ENCODE measurements around the gene VAV2.

The VAV2 gene

GRCh38 chr9:133830711-133831110 lies 161.4 kb downstream of the VAV2 start:
- no peak overlapping the region for H3K9ac ChIP-seq (ENCODE audit: low read length)
- no peaks in the 10 kb centered on the region for H3K9me3 ChIP-seq (ENCODE audit: insufficient read depth, low read depth, low read length)
- H3K27me3 ChIP-seq (ENCODE audit: insufficient read depth, low read length) = no peaks in the 10 kb centered on the region
- H3K14ac ChIP-seq (ENCODE audit: low read length) = no peak overlapping the region
- H4K91ac ChIP-seq (ENCODE audit: low read depth, low read length) = no peak overlapping the region
- H3K27ac ChIP-seq (ENCODE audit: low read depth, low read length) = no peak overlapping the region
- H2AFZ ChIP-seq (ENCODE audit: insufficient read depth, low read length, poor library complexity) = no peak overlapping the region
- H3K18ac ChIP-seq (ENCODE audit: low read length) = no peak overlapping the region
- peaks cover 3% of the 10 kb centered on the region for H3K79me1 ChIP-seq (ENCODE audit: low read length)
- H4K12ac ChIP-seq (ENCODE audit: low read depth, low read length) = no peak overlapping the region
- H3K4me2 ChIP-seq (ENCODE audit: low read length) = no peak overlapping the region
- H2BK120ac ChIP-seq (ENCODE audit: insufficient read depth, low read length, poor library complexity) = no peak overlapping the region
- no peak for DNase-seq
- H3K23ac ChIP-seq (ENCODE audit: low read length) = no peak overlapping the region
- peaks cover 10 to 11% of the 10 kb centered on the region in 2 experiments for H3K4me1 ChIP-seq (ENCODE audit: control insufficient read depth in 1 of 2, insufficient read depth in 2 of 2, low read length in 2 of 2)
- H3K79me2 ChIP-seq (ENCODE audit: control insufficient read depth, insufficient read depth, low read length, poor library complexity) = peaks cover 5% of the 10 kb centered on the region
- no CpG with 5 or more reads among the region's 3 CpGs for WGBS (ENCODE audit: extremely low coverage, insufficient coverage, insufficient read length)
- H2BK5ac ChIP-seq (ENCODE audit: low read depth, low read length, poor library complexity) = no peak overlapping the region
- peaks cover 48 to 55% of the 10 kb centered on the region in 2 experiments for H3K36me3 ChIP-seq (ENCODE audit: control insufficient read depth in 1 of 2, insufficient read depth in 2 of 2, low read length in 2 of 2)
- H2AK5ac ChIP-seq (ENCODE audit: low read length) = no peak overlapping the region
- H3K4ac ChIP-seq (ENCODE audit: low read depth, low read length) = no peak overlapping the region
- no peak overlapping the region for H2BK12ac ChIP-seq (ENCODE audit: low read length)
- no peak overlapping the region for H4K8ac ChIP-seq (ENCODE audit: low read depth, low read length)
- H3K4me3 ChIP-seq (ENCODE audit: low read depth, low read length) = no peak overlapping the region

- no peak overlapping the region for H3K23ac ChIP-seq (ENCODE audit: low read length)
- no CpG with 5 or more reads among the region's 6 CpGs for WGBS (ENCODE audit: extremely low coverage, insufficient coverage, insufficient read length)
- no peak overlapping the region for H2AK5ac ChIP-seq (ENCODE audit: low read length)
- no peak overlapping the region for H2BK5ac ChIP-seq (ENCODE audit: low read depth, low read length, poor library complexity)
- H2BK120ac ChIP-seq (ENCODE audit: insufficient read depth, low read length, poor library complexity) = no peak overlapping the region
- H2AFZ ChIP-seq (ENCODE audit: insufficient read depth, low read length, poor library complexity) = no peak overlapping the region
- no peak overlapping the region for H2BK12ac ChIP-seq (ENCODE audit: low read length)
- H3K27ac ChIP-seq (ENCODE audit: low read depth, low read length) = no peak overlapping the region
- H3K36me3 ChIP-seq (ENCODE audit: control insufficient read depth in 1 of 2, insufficient read depth in 2 of 2, low read length in 2 of 2) = peaks cover 47 to 54% of the 10 kb centered on the region in 2 experiments
- no peak overlapping the region for H3K9ac ChIP-seq (ENCODE audit: low read length)
- H3K79me2 ChIP-seq (ENCODE audit: control insufficient read depth, insufficient read depth, low read length, poor library complexity) = peaks cover 2% of the 10 kb centered on the region
- H3K4me1 ChIP-seq (ENCODE audit: control insufficient read depth in 1 of 2, insufficient read depth in 2 of 2, low read length in 2 of 2) = peaks cover 6 to 10% of the 10 kb centered on the region in 2 experiments
- H3K9me3 ChIP-seq (ENCODE audit: insufficient read depth, low read depth, low read length) = no peaks in the 10 kb centered on the region
- H3K4me3 ChIP-seq (ENCODE audit: low read depth, low read length) = no peak overlapping the region
- H3K18ac ChIP-seq (ENCODE audit: low read length) = no peak overlapping the region
- no peak for DNase-seq
- H4K8ac ChIP-seq (ENCODE audit: low read depth, low read length) = no peak overlapping the region
- H3K14ac ChIP-seq (ENCODE audit: low read length) = no peak overlapping the region
- no peak overlapping the region for H3K4me2 ChIP-seq (ENCODE audit: low read length)
- H3K27me3 ChIP-seq (ENCODE audit: insufficient read depth, low read length) = no peaks in the 10 kb centered on the region
- H3K4ac ChIP-seq (ENCODE audit: low read depth, low read length) = no peak overlapping the region
- no peak overlapping the region for H4K91ac ChIP-seq (ENCODE audit: low read depth, low read length)
- peaks cover 2% of the 10 kb centered on the region for H3K79me1 ChIP-seq (ENCODE audit: low read length)
- H4K12ac ChIP-seq (ENCODE audit: low read depth, low read length) = no peak overlapping the region
These were observed 161.8 kb downstream of the VAV2 start for GRCh38 chr9:133830310-133830709.

- Histone ChIP-seq H2BK120ac (ENCODE audit: insufficient read depth, low read length, poor library complexity) (no peak overlapping the region), H3K9ac (ENCODE audit: low read length) (no peak overlapping the region), H3K4me2 (ENCODE audit: low read length) (no peak overlapping the region), H3K27ac (ENCODE audit: low read depth, low read length) (no peak overlapping the region), H3K14ac (ENCODE audit: low read length) (no peak overlapping the region), H2AFZ (ENCODE audit: insufficient read depth, low read length, poor library complexity) (no peak overlapping the region), H3K36me3 (ENCODE audit: control insufficient read depth in 1 of 2, insufficient read depth in 2 of 2, low read length in 2 of 2) (peaks cover 47 to 62% of the 10 kb centered on the region in 2 experiments), H4K12ac (ENCODE audit: low read depth, low read length) (no peak overlapping the region), H4K91ac (ENCODE audit: low read depth, low read length) (no peak overlapping the region), H3K9me3 (ENCODE audit: insufficient read depth, low read depth, low read length) (no peaks in the 10 kb centered on the region), H3K4ac (ENCODE audit: low read depth, low read length) (no peak overlapping the region), H2BK5ac (ENCODE audit: low read depth, low read length, poor library complexity) (no peak overlapping the region), H3K27me3 (ENCODE audit: insufficient read depth, low read length) (no peaks in the 10 kb centered on the region), H4K8ac (ENCODE audit: low read depth, low read length) (no peak overlapping the region), H2AK5ac (ENCODE audit: low read length) (no peak overlapping the region), H3K79me2 (ENCODE audit: control insufficient read depth, insufficient read depth, low read length, poor library complexity) (peaks cover 4% of the 10 kb centered on the region), H3K23ac (ENCODE audit: low read length) (no peak overlapping the region), H3K4me1 (ENCODE audit: control insufficient read depth in 1 of 2, insufficient read depth in 2 of 2, low read length in 2 of 2) (peaks cover 3 to 10% of the 10 kb centered on the region in 2 experiments), H3K79me1 (ENCODE audit: low read length) (peaks cover 2% of the 10 kb centered on the region), H2BK12ac (ENCODE audit: low read length) (no peak overlapping the region), H3K4me3 (ENCODE audit: low read depth, low read length) (no peak overlapping the region), H3K18ac (ENCODE audit: low read length) (peak overlapping the region; percentile 74)
- WGBS (ENCODE audit: extremely low coverage, insufficient coverage, insufficient read length) = no CpG with 5 or more reads among the region's 25 CpGs
- no peak for DNase-seq
These were observed 163.7 kb downstream of the VAV2 start for GRCh38 chr9:133828338-133828997.

- DNase-seq = no peak
These were observed 165.6 kb downstream of the VAV2 start for GRCh38 chr9:133826289-133827085.

More at GRCh38 chr9:133826289-133827085, 165.6 kb downstream of the VAV2 start:
- H3K9me3 ChIP-seq (ENCODE audit: insufficient read depth, low read depth, low read length) = no peaks in the 10 kb centered on the region
- no peak overlapping the region for H3K4me2 ChIP-seq (ENCODE audit: low read length)
- no peak overlapping the region for H2AK5ac ChIP-seq (ENCODE audit: low read length)
- peaks cover 5% of the 10 kb centered on the region for H3K79me1 ChIP-seq (ENCODE audit: low read length)
- peak overlapping the region; percentile 22 for H4K8ac ChIP-seq (ENCODE audit: low read depth, low read length)
- peak overlapping the region; percentile 88 for H3K18ac ChIP-seq (ENCODE audit: low read length)
- no peak overlapping the region for H2BK12ac ChIP-seq (ENCODE audit: low read length)
- no peak overlapping the region for H2AFZ ChIP-seq (ENCODE audit: insufficient read depth, low read length, poor library complexity)
- H2BK120ac ChIP-seq (ENCODE audit: insufficient read depth, low read length, poor library complexity) = no peak overlapping the region
- H4K12ac ChIP-seq (ENCODE audit: low read depth, low read length) = peak overlapping the region; percentile 22
- H3K23ac ChIP-seq (ENCODE audit: low read length) = no peak overlapping the region
- no CpG with 5 or more reads among the region's 22 CpGs for WGBS (ENCODE audit: extremely low coverage, insufficient coverage, insufficient read length)
- H2BK5ac ChIP-seq (ENCODE audit: low read depth, low read length, poor library complexity) = no peak overlapping the region
- H3K27me3 ChIP-seq (ENCODE audit: insufficient read depth, low read length) = no peaks in the 10 kb centered on the region
- H3K27ac ChIP-seq (ENCODE audit: low read depth, low read length) = no peak overlapping the region
- peaks cover 8 to 13% of the 10 kb centered on the region in 2 experiments for H3K4me1 ChIP-seq (ENCODE audit: control insufficient read depth in 1 of 2, insufficient read depth in 2 of 2, low read length in 2 of 2)
- H3K9ac ChIP-seq (ENCODE audit: low read length) = no peak overlapping the region
- peak overlapping the region; percentile 37 for H3K4ac ChIP-seq (ENCODE audit: low read depth, low read length)
- H3K79me2 ChIP-seq (ENCODE audit: control insufficient read depth, insufficient read depth, low read length, poor library complexity) = peaks cover 4% of the 10 kb centered on the region
- H3K4me3 ChIP-seq (ENCODE audit: low read depth, low read length) = no peak overlapping the region
- peaks cover 48 to 58% of the 10 kb centered on the region in 2 experiments for H3K36me3 ChIP-seq (ENCODE audit: control insufficient read depth in 1 of 2, insufficient read depth in 2 of 2, low read length in 2 of 2)
- H4K91ac ChIP-seq (ENCODE audit: low read depth, low read length) = no peak overlapping the region
- H3K14ac ChIP-seq (ENCODE audit: low read length) = no peak overlapping the region
